ENCODE measurements around the gene TSC2.
"Not testable (repeated sequence)": the region's sequence is repeated elsewhere in the genome, so short reads cannot be mapped to it uniquely, and the experiment has no call there.

Gene TSC2

DNA sequence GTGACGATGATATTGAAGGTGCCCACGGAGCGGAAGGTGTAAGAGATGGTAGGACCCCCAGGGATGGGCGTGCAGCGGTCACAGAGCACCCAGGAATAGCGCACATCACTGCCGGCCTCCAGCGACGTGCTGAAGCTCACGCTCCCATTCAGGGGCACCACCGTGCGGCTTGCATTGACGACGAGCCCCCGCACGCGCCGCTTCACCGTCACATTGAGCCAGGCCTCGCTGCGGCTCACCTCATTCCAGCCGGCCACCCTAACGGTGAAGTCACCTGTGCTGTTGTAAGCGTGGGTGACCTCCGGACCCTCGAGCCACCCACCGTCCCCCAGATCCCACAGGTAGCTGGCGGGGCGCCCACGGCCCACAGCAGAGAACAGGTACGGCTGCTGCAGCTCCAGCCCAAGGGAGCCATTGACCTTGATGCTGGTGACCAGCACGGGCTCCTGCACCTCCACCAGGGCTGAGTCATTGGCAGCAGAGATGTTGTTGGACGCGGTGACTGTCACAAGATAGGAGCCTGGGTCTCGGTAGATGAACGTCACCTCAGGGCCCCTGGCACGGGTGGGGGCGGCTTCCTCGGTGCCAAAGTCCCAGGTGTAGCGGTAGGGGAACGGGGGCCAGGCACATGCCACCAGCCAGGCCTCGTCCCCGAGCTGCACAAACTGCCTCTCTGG lies 62.7 kb downstream of the TSC2 start:
- not testable (repeated sequence) for H3F3A ChIP-seq (ENCODE audit: insufficient read depth, low read length); H3K79me2 ChIP-seq (ENCODE audit: insufficient read depth, low read length); H3K4me3 ChIP-seq (ENCODE audit: low read depth, low read length, poor library complexity, severe bottlenecking); H3K9me2 ChIP-seq (ENCODE audit: low read depth, low read length); H2AFZ ChIP-seq (ENCODE audit: low read length); H3K27me3 ChIP-seq (ENCODE audit: insufficient read depth, low read length); H3K27ac ChIP-seq (ENCODE audit: low read depth, low read length, poor library complexity, severe bottlenecking); H3K4me1 ChIP-seq (ENCODE audit: insufficient read depth, low read length, severe bottlenecking); H3K9me3 ChIP-seq (ENCODE audit: low read length); H3K9ac ChIP-seq (ENCODE audit: low read length); H3K36me3 ChIP-seq (ENCODE audit: insufficient read depth, low read length); H3K4me2 ChIP-seq (ENCODE audit: low read length); H4K20me1 ChIP-seq (ENCODE audit: insufficient read depth, low read length)

DNA sequence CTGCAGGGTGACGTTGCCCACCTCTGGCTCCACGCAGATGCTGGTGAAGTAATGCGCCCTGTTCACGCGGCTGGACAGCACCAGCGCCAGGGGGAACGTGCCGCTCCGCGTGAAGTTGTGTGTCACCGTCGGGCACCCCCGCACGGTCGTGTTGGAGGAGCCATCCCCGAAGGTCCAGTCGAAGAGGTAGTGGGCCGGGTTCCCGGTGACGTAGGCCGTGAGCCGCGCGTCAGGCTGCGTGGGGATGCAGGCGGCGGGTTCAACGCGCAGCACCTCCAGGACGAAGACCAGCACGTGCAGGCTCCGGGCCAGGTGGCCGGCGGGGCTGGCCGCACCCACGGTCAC lies 63.2 kb downstream of the TSC2 start:
- H3F3A ChIP-seq (ENCODE audit: insufficient read depth, low read length); H3K9me2 ChIP-seq (ENCODE audit: low read depth, low read length); H3K4me3 ChIP-seq (ENCODE audit: low read depth, low read length, poor library complexity, severe bottlenecking); H3K27ac ChIP-seq (ENCODE audit: low read depth, low read length, poor library complexity, severe bottlenecking); H2AFZ ChIP-seq (ENCODE audit: low read length); H3K79me2 ChIP-seq (ENCODE audit: insufficient read depth, low read length); H3K9me3 ChIP-seq (ENCODE audit: low read length); H3K4me1 ChIP-seq (ENCODE audit: insufficient read depth, low read length, severe bottlenecking); H3K9ac ChIP-seq (ENCODE audit: low read length); H3K36me3 ChIP-seq (ENCODE audit: insufficient read depth, low read length); H3K27me3 ChIP-seq (ENCODE audit: insufficient read depth, low read length); H3K4me2 ChIP-seq (ENCODE audit: low read length); H4K20me1 ChIP-seq (ENCODE audit: insufficient read depth, low read length): not testable (repeated sequence)

DNA sequence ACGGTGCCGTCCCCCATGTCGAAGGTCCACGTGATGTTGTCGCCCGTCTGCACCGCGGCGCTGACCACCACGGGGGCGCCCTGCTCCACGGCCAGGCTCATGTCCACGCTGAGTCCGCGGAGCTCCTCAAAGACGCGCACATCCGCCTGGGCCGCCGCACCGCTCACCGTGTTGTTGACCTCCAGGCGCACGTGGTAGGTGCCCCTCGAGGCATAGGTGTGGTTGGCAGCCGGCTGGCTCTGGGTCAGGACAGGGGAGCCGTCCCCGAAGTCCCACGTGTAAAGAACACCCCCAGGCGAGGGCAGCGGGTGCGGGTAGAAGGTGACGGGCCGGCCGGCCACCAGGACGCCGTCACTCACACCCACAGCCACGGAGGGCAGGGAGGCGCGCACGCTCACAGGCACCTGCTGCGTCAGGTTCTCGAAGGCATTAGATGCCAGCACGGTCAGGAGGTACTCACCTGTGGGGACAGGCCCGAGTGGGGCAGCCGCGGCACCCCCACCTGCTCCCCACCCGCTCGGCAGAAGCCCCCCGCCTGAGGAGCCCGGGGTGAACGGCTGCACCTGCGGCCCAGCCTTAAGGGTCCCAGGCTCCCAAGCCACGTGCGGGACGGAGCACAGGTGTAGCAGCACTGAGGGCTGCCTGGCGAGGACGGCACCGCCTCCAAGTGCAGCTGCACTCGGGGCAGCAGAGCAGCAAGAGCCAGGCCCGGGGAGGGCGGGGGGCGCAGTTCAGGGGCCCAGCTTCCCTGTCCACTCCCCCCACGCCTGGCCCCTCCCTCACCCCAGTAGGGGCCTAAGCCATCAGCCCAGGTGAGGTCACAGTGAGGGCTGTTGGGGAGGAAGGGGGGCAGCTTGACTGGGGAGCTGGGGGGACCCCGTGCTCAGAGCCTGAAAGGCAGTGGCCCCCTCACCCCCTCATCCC lies 63.9 kb downstream of the TSC2 start:
- not testable (repeated sequence) for H3K9me3 ChIP-seq (ENCODE audit: low read length); H3K4me3 ChIP-seq (ENCODE audit: low read depth, low read length, poor library complexity, severe bottlenecking); H3K27me3 ChIP-seq (ENCODE audit: insufficient read depth, low read length); H3K9me2 ChIP-seq (ENCODE audit: low read depth, low read length); H3K79me2 ChIP-seq (ENCODE audit: insufficient read depth, low read length); H2AFZ ChIP-seq (ENCODE audit: low read length); H3K9ac ChIP-seq (ENCODE audit: low read length); H3K36me3 ChIP-seq (ENCODE audit: insufficient read depth, low read length); H3K4me1 ChIP-seq (ENCODE audit: insufficient read depth, low read length, severe bottlenecking); H3K27ac ChIP-seq (ENCODE audit: low read depth, low read length, poor library complexity, severe bottlenecking); H3F3A ChIP-seq (ENCODE audit: insufficient read depth, low read length); H3K4me2 ChIP-seq (ENCODE audit: low read length); H4K20me1 ChIP-seq (ENCODE audit: insufficient read depth, low read length)

DNA sequence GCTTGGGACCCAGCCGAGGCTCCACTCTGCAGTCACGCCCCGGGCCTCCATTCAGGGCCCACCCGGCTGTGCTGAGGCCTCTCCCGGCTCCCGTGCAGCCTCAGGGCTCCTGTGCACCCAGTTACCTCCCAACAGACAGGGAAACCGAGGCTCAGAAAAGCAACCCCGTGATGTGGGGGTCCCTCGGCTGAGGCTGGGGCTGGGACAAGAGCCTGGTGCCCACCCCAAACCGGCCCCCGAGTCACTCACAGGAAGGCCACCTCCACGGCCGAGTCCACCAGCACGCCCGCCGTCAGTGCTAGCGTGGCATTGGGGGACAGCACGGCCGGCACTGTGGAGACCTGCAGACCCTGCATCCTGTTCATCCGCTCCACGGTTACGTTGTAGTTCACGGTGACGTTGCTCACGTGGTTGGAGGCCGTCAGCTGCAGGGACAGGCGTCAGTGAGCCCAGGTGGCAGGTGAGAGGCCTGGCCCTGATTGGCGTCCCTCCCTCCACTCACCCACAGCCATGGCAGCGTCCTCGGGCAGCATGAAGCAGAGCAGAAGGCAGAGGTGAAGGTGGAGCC lies 64.8 kb downstream of the TSC2 start:
- H3K4me3 ChIP-seq (ENCODE audit: low read depth, low read length, poor library complexity, severe bottlenecking); H3K4me2 ChIP-seq (ENCODE audit: low read length); H3K36me3 ChIP-seq (ENCODE audit: insufficient read depth, low read length); H3F3A ChIP-seq (ENCODE audit: insufficient read depth, low read length); H3K9ac ChIP-seq (ENCODE audit: low read length); H3K79me2 ChIP-seq (ENCODE audit: insufficient read depth, low read length); H4K20me1 ChIP-seq (ENCODE audit: insufficient read depth, low read length); H3K27ac ChIP-seq (ENCODE audit: low read depth, low read length, poor library complexity, severe bottlenecking); H3K9me2 ChIP-seq (ENCODE audit: low read depth, low read length); H3K27me3 ChIP-seq (ENCODE audit: insufficient read depth, low read length); H3K9me3 ChIP-seq (ENCODE audit: low read length); H2AFZ ChIP-seq (ENCODE audit: low read length); H3K4me1 ChIP-seq (ENCODE audit: insufficient read depth, low read length, severe bottlenecking): not testable (repeated sequence)

DNA sequence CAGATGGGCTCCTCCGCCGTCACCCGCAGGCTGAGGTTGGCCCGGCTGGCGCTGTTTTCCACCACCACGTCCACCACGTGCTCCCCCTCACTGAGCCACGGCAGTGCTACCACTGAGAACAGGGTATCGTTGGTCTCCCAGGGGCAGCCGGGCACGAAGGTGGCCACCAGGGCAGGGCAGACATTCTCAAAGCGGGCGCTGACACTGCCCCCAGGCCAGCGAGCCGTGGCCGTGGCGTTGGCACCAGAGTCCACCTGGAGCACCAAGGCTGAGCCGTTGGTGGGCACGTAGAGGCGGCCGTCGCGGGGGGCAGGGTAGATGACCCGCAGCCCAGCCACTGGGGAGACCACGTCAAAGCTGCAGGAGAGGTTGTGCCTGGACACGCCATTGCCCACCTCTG lies 66.4 kb downstream of the TSC2 start:
- H3K4me1 ChIP-seq (ENCODE audit: insufficient read depth, low read length, severe bottlenecking); H3K9me2 ChIP-seq (ENCODE audit: low read depth, low read length); H3K9me3 ChIP-seq (ENCODE audit: low read length); H3K27me3 ChIP-seq (ENCODE audit: insufficient read depth, low read length); H3K9ac ChIP-seq (ENCODE audit: low read length); H3K4me2 ChIP-seq (ENCODE audit: low read length); H3F3A ChIP-seq (ENCODE audit: insufficient read depth, low read length); H3K79me2 ChIP-seq (ENCODE audit: insufficient read depth, low read length); H3K27ac ChIP-seq (ENCODE audit: low read depth, low read length, poor library complexity, severe bottlenecking); H4K20me1 ChIP-seq (ENCODE audit: insufficient read depth, low read length); H2AFZ ChIP-seq (ENCODE audit: low read length); H3K36me3 ChIP-seq (ENCODE audit: insufficient read depth, low read length); H3K4me3 ChIP-seq (ENCODE audit: low read depth, low read length, poor library complexity, severe bottlenecking): not testable (repeated sequence)

DNA sequence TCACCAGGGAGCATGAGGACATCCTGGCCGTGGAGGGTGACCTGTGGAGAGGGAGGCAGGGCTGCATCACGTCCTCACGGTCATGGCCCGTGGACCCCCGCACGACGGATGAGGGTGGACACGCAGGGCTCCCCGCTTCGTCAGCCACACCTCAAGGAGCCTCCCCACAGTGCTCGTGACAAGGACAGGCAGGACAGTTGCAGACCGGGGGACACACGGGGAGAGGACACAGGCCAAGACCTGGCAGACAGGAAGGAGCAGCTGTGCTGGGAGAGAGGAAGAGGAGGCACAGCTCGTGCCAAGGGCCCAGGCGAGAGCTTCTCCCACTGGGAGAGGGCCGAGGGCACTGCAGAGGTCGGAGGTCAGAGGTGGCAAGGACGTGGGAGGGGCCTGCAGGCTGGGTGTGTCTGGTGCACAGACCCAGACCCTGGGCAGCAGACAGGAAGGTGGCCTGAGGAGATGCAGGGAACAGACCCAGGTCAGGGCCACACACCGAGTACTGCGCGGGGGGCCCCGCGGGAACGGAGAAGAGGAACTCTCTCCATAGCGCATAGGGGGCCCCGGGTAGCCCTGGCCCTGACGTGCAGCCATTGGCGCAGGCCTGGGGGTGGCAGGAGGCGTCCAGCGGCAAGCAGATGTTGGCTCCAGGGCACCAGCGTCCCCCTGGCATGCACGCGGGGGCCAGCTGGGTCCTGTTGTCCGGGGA lies 67.3 kb downstream of the TSC2 start:
- H4K20me1 ChIP-seq (ENCODE audit: insufficient read depth, low read length); H3K27me3 ChIP-seq (ENCODE audit: insufficient read depth, low read length); H3K4me3 ChIP-seq (ENCODE audit: low read depth, low read length, poor library complexity, severe bottlenecking); H3K79me2 ChIP-seq (ENCODE audit: insufficient read depth, low read length); H3F3A ChIP-seq (ENCODE audit: insufficient read depth, low read length); H3K9ac ChIP-seq (ENCODE audit: low read length); H3K4me1 ChIP-seq (ENCODE audit: insufficient read depth, low read length, severe bottlenecking); H2AFZ ChIP-seq (ENCODE audit: low read length); H3K9me2 ChIP-seq (ENCODE audit: low read depth, low read length); H3K4me2 ChIP-seq (ENCODE audit: low read length); H3K9me3 ChIP-seq (ENCODE audit: low read length); H3K27ac ChIP-seq (ENCODE audit: low read depth, low read length, poor library complexity, severe bottlenecking); H3K36me3 ChIP-seq (ENCODE audit: insufficient read depth, low read length): not testable (repeated sequence)
